ENCODE measurements around the gene PPM1A. TPM values are rescaled to one million over a fixed set of nuclear protein-coding genes. Genes with fewer than 3 reads are reported as not detected.

The PPM1A gene
- total and polyA plus RNA-seq, 2 of the 8 experiments (the other 6 are each of a cell fraction or from before 2014, with no cell fraction given): 14.0 to 51.2 TPM

GRCh38 chr14:60252630-60253029 lies 3.6 kb downstream of the PPM1A start:
- POLR2A ChIA-PET (ENCODE audit: partially characterized antibody): interaction anchor here (1.4 kb wide), 1 partner anchor 21 kb away, joined by 4 read pairs; no protein-coding TSS in a partner anchor
- H2BK5ac ChIP-seq (ENCODE audit: low read depth, low read length): no peak overlapping the region
- no peak overlapping the region for H4K8ac ChIP-seq (ENCODE audit: extremely low read depth, insufficient read depth, low read length)
- H3K9ac ChIP-seq (replicated peaks in 1 of 4; ENCODE audit: extremely low read depth in 1 of 4, low read depth in 3 of 4, low read length in 3 of 4): no peak overlapping the region
- H3K4me1 ChIP-seq (replicated peaks in 1 of 4; ENCODE audit: control insufficient read depth in 3 of 4, insufficient read depth in 4 of 4, low read length in 3 of 4): peaks cover 0 to 8% (median 6%) of the 10 kb centered on the region in 4 experiments; a peak in 5 of 7 replicates
- no peak overlapping the region for H3K18ac ChIP-seq (ENCODE audit: extremely low read depth, low read length)
- H2BK12ac ChIP-seq (ENCODE audit: low read depth, low read length): no peak overlapping the region
- WGBS, 2 experiments (ENCODE audit: extremely low coverage in 1 of 2, insufficient coverage in 1 of 2, insufficient read length in 1 of 2, insufficient replicate concordance in 2 of 2, low coverage in 1 of 2, low lambda C conversion rate in 2 of 2, missing lambda C conversion rate in 1 of 2): 93% methylated on average over 2 of the region's 2 CpGs; no CpG with 5 or more reads in 1 of the 2 experiments
- FAIRE-seq (no peak), DNase-seq (ENCODE audit: low read depth in 1 of 2, low spot score in 2 of 2) (no peak)
- peaks cover 6% of the 10 kb centered on the region; the same call in 1 of the 2 replicates for H3K23me2 ChIP-seq (ENCODE audit: low read depth, low read length)
- CTCF ChIA-PET (ENCODE audit: partially characterized antibody): interaction anchor here (1.4 to 9.0 kb wide), 5 partner anchors 13 to 79 kb away, joined by 3 to 57 read pairs (median 5); no protein-coding TSS in a partner anchor
- H3K36me3 ChIP-seq (ENCODE audit: control insufficient read depth in 2 of 4, insufficient read depth in 4 of 4, low read length in 3 of 4): no peaks in the 10 kb centered on the region
- no peaks in the 10 kb centered on the region for H3K27me3 ChIP-seq (replicated peaks in 1 of 4; ENCODE audit: control insufficient read depth in 3 of 4, extremely low read depth in 1 of 4, insufficient read depth in 3 of 4, low read length in 3 of 4)
- no peak overlapping the region for H4K91ac ChIP-seq (replicated peaks; ENCODE audit: insufficient read length, low read length)
- no peak overlapping the region for H3K4me3 ChIP-seq (ENCODE audit: extremely low read depth in 1 of 4, insufficient read depth in 2 of 4, low read depth in 3 of 4, low read length in 4 of 4)
- no peaks in the 10 kb centered on the region; the same call in 1 of the 2 replicates for H3K79me1 ChIP-seq (ENCODE audit: low read depth, low read length)
- peaks cover 11 to 74% of the 10 kb centered on the region in 2 experiments; a peak in 3 of 4 replicates for H3K79me2 ChIP-seq (ENCODE audit: control insufficient read depth in 1 of 2, insufficient read depth in 2 of 2, low read length in 2 of 2)
- no peak overlapping the region for H3K14ac ChIP-seq (ENCODE audit: insufficient read length)
- no peaks in the 10 kb centered on the region for H4K20me1 ChIP-seq (replicated peaks in 1 of 2; ENCODE audit: control insufficient read depth in 1 of 2, insufficient read depth in 2 of 2, low read length in 2 of 2)
- H3K9me3 ChIP-seq (ENCODE audit: insufficient read depth in 2 of 2, low read depth in 1 of 2, low read length in 1 of 2): no peaks in the 10 kb centered on the region
- H3K27ac ChIP-seq (ENCODE audit: low read depth, low read length): no peak overlapping the region
- H3K23ac ChIP-seq (ENCODE audit: insufficient read length): no peak overlapping the region
- no peak overlapping the region for H3K4ac ChIP-seq (replicated peaks; ENCODE audit: insufficient read length, low read depth, low read length)
- no peak overlapping the region for H2AFZ ChIP-seq (ENCODE audit: low read length)
- no peak overlapping the region for H3K4me2 ChIP-seq (ENCODE audit: insufficient read depth in 1 of 2, low read depth in 2 of 2, low read length in 2 of 2)
- H3K56ac ChIP-seq (replicated peaks; ENCODE audit: insufficient read length, low read depth, low read length): no peak overlapping the region
- no peak overlapping the region for H2AK5ac ChIP-seq (ENCODE audit: low read depth, low read length)
- no peak overlapping the region for H2BK120ac ChIP-seq (replicated peaks; ENCODE audit: low read depth, low read length)
- TF ChIP-seq CEBPB (IDR thresholded peaks at IDR 0.05; ENCODE audit: low read depth, low read length) (0 out of 2 replicates have a peak, but pooled peaks have one; percentile 17), USF2 (IDR thresholded peaks at IDR 0.05; ENCODE audit: low read length) (no peak)
- H4K5ac ChIP-seq (ENCODE audit: insufficient read length, low read depth, low read length): no peak overlapping the region
- no peak overlapping the region for H2BK15ac ChIP-seq (ENCODE audit: low read length)
- no peak overlapping the region for H2BK20ac ChIP-seq (ENCODE audit: low read length)

Data from H1 (cell line).